Progenitor cell of endocrine pancreas (in vitro differentiated cells): ENCODE results near the gene PRSS3. TPM values are rescaled to one million over a fixed set of nuclear protein-coding genes. Genes with fewer than 3 reads are reported as not detected.
"Not testable (repeated sequence)": the region's sequence is repeated elsewhere in the genome, so short reads cannot be mapped to it uniquely, and the experiment has no call there.

Experiments used
- DNase-seq: peaks from one replicate; pipeline ENCODE4 v3.0.0; 2021; ENCODE audit warnings: low spot score; ENCODE audit not compliant: unreplicated experiment
- H3K27ac Mint-ChIP-seq: 2 replicates; pipeline ENCODE4 v1.8.0; 2021; ENCODE audit warnings: mild to moderate bottlenecking, moderate library complexity, mixed read lengths
- H3K27me3 Mint-ChIP-seq: 2 replicates; pipeline ENCODE4 v1.8.0; 2021; ENCODE audit warnings: mixed read lengths
- H3K36me3 Mint-ChIP-seq: 2 replicates; pipeline ENCODE4 v1.8.0; 2022; ENCODE audit warnings: mixed read lengths; ENCODE audit not compliant: insufficient read depth
- H3K4me1 Mint-ChIP-seq: 2 replicates; pipeline ENCODE4 v1.8.0; 2021; ENCODE audit warnings: low read depth, mixed read lengths
- H3K4me3 Mint-ChIP-seq: 2 replicates; pipeline ENCODE4 v1.8.0; 2021; ENCODE audit warnings: low read depth, mild to moderate bottlenecking, moderate library complexity, mixed read lengths
- H3K9me3 Mint-ChIP-seq: 2 replicates; pipeline ENCODE4 v1.8.0; 2021; ENCODE audit warnings: low read depth, mixed read lengths
- CTCF ChIP-seq: fragments of 200-600 bp; sonication (generic); IDR thresholded peaks from one replicate; pipeline ENCODE4 v1.5.0; 2021; ENCODE audit warnings: antibody characterized with exemption, mild to moderate bottlenecking; ENCODE audit not compliant: unreplicated experiment
- total RNA-seq: library from RNA; stranded (reverse); gene quantifications from 2 replicates; pipeline ENCODE4 v1.2.1, GENCODE V29; 2021

The PRSS3 gene
- total RNA-seq, 1 donor from 2014 or later, result not detected

GRCh38 chr9:33782395-33783152, 12.8 kb upstream of the PRSS3 start:
- no peak overlapping the region for H3K27ac Mint-ChIP-seq
- no peaks in the 10 kb centered on the region for H3K4me1 Mint-ChIP-seq
- TF ChIP-seq CTCF, result no peak
- no peaks in the 10 kb centered on the region for H3K27me3 Mint-ChIP-seq
- no peak for DNase-seq
- peaks cover 3% of the 10 kb centered on the region for H3K9me3 Mint-ChIP-seq
- H3K4me3 Mint-ChIP-seq, result no peak overlapping the region
- no peaks in the 10 kb centered on the region for H3K36me3 Mint-ChIP-seq

- Mint-ChIP-seq H3K4me3 (no peak overlapping the region), H3K4me1 (no peaks in the 10 kb centered on the region), H3K9me3 (peaks cover 3% of the 10 kb centered on the region), H3K36me3 (no peaks in the 10 kb centered on the region), H3K27ac (no peak overlapping the region), H3K27me3 (no peaks in the 10 kb centered on the region)
- DNase-seq, result no peak
- TF ChIP-seq CTCF, result peak; percentile 29
These were observed 9.4 kb upstream of the PRSS3 start for GRCh38 chr9:33785914-33786313.

DNA sequence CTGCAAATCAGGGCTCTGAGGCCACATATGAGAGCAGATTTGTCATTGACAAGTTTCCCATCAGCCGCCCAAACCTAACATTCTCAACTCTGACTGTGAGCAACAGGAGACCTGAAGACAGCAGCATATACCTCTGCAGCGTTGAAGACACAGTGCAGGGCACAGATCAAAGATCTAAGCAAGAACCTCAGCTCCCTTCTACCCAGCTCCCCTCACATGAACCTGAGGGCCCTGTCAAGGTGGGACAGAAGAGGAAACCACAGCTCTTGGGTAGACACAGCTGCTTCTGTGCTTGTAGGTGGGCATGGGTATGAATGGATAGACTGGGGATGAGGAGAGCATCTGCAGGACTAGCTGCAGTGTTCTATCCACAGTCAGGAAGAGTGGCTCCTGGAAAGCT, 8.7 kb upstream of the PRSS3 start:
- Mint-ChIP-seq H3K27ac (no peak overlapping the region), H3K4me1 (no peaks in the 10 kb centered on the region), H3K4me3 (no peak overlapping the region), H3K27me3 (no peaks in the 10 kb centered on the region), H3K9me3 (peaks cover 3% of the 10 kb centered on the region), H3K36me3 (no peaks in the 10 kb centered on the region)
- TF ChIP-seq CTCF, result no peak
- DNase-seq, result no peak

- H3K36me3 Mint-ChIP-seq, result no peaks in the 10 kb centered on the region
- H3K27ac Mint-ChIP-seq, result no peak overlapping the region
- no peaks in the 10 kb centered on the region for H3K4me1 Mint-ChIP-seq
- DNase-seq, result no peak
- TF ChIP-seq CTCF, result no peak
- no peak overlapping the region for H3K4me3 Mint-ChIP-seq
- H3K9me3 Mint-ChIP-seq, result peaks cover 3% of the 10 kb centered on the region
- no peaks in the 10 kb centered on the region for H3K27me3 Mint-ChIP-seq
These were observed 7.5 kb upstream of the PRSS3 start for GRCh38 chr9:33787839-33788238.

GRCh38 chr9:33789429-33789828, 5.9 kb upstream of the PRSS3 start:
- not testable (repeated sequence) for H3K36me3 Mint-ChIP-seq, H3K4me3 Mint-ChIP-seq, H3K4me1 Mint-ChIP-seq, H3K9me3 Mint-ChIP-seq, H3K27ac Mint-ChIP-seq, H3K27me3 Mint-ChIP-seq, DNase-seq

GRCh38 chr9:33791117-33791516, 4.2 kb upstream of the PRSS3 start:
- no peak for DNase-seq
- Mint-ChIP-seq H3K27ac (no peak overlapping the region), H3K4me1 (peaks cover 2% of the 10 kb centered on the region), H3K36me3 (no peaks in the 10 kb centered on the region), H3K9me3 (no peaks in the 10 kb centered on the region), H3K27me3 (peaks cover 5% of the 10 kb centered on the region), H3K4me3 (no peak overlapping the region)
- no peak for TF ChIP-seq CTCF

GRCh38 chr9:33793496-33793895, 1.9 kb upstream of the PRSS3 start:
- H3K9me3 Mint-ChIP-seq, H3K36me3 Mint-ChIP-seq, H3K27ac Mint-ChIP-seq, DNase-seq, H3K4me3 Mint-ChIP-seq, H3K27me3 Mint-ChIP-seq, H3K4me1 Mint-ChIP-seq: not testable (repeated sequence)
